HG03139 (cell line): Measurements from ENCODE around the gene KANSL1.
A peak's percentile ranks its signal among the peaks of the same experiment; 100 is the strongest.
"Not testable (repeated sequence)": the region's sequence is repeated elsewhere in the genome, so short reads cannot be mapped to it uniquely, and the experiment has no call there.

Experiments
- ATAC-seq: cut with Tn5 transposase; IDR thresholded peaks from one replicate; pipeline ENCODE4 v1.9.1; 2021; ENCODE audit not compliant: unreplicated experiment

KANSL1 gene, protein sequence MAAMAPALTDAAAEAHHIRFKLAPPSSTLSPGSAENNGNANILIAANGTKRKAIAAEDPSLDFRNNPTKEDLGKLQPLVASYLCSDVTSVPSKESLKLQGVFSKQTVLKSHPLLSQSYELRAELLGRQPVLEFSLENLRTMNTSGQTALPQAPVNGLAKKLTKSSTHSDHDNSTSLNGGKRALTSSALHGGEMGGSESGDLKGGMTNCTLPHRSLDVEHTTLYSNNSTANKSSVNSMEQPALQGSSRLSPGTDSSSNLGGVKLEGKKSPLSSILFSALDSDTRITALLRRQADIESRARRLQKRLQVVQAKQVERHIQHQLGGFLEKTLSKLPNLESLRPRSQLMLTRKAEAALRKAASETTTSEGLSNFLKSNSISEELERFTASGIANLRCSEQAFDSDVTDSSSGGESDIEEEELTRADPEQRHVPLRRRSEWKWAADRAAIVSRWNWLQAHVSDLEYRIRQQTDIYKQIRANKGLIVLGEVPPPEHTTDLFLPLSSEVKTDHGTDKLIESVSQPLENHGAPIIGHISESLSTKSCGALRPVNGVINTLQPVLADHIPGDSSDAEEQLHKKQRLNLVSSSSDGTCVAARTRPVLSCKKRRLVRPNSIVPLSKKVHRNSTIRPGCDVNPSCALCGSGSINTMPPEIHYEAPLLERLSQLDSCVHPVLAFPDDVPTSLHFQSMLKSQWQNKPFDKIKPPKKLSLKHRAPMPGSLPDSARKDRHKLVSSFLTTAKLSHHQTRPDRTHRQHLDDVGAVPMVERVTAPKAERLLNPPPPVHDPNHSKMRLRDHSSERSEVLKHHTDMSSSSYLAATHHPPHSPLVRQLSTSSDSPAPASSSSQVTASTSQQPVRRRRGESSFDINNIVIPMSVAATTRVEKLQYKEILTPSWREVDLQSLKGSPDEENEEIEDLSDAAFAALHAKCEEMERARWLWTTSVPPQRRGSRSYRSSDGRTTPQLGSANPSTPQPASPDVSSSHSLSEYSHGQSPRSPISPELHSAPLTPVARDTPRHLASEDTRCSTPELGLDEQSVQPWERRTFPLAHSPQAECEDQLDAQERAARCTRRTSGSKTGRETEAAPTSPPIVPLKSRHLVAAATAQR (N-terminal part only)

DNA sequence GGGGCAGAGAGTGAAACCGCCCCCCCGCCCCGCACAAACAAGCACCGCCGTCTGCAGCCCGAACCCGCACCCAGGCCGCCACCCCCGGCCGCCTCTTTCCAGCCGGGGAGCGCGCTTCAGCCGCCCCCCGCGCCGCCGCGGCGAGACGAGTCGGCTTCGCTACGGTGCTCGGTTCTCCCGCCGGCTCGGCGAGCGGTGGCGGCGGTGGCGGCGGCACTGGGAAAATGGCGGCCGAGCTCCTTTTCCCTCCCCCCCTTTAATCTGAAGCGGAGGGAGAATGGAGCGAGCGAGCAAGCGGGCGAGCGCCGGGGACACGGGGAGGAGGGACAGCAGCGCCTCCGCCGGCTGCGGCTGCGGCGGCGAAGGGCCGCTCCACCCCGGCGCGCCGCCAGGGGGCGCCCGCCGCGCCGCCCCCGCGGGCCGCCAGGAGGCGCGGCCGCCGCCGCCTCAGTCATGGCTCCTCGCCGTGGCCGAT, at the start of gene KANSL1:
KANSL1 (minus strand) TSS at position 279 of the 475 bp plus-strand sequence. CDS start 21,286 bp downstream, outside the sequence.
- peak; percentile 63 for ATAC-seq

GRCh38 chr17:46231359-46231758, 38.1 kb upstream of the KANSL1 start:
- ATAC-seq: not testable (repeated sequence)

- peak; percentile 96 for ATAC-seq
Observed at GRCh38 chr17:46225274-46225794, 32.1 kb upstream of the KANSL1 start.

GRCh38 chr17:46224864-46225263, 31.6 kb upstream of the KANSL1 start:
- peak; percentile 40 for ATAC-seq

DNA sequence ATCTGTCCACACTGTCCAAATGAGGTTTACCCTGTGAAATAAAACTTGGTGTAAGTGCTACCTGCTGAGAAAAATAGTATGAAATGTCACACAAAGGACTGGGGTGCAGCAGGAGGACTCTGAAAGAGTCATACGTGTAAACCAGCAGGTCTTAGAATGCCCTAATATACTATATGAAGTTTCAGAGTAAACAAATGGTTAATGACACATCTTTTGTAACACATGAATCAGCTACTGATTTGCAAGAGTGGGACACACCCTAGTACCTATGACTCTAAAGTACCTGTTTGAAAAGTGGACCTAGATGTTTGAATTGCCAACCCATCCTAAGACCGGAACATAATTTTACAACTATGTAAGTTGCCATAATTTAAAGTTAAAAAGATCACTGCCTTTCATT, 29.8 kb upstream of the KANSL1 start:
- ATAC-seq: not testable (repeated sequence)

DNA sequence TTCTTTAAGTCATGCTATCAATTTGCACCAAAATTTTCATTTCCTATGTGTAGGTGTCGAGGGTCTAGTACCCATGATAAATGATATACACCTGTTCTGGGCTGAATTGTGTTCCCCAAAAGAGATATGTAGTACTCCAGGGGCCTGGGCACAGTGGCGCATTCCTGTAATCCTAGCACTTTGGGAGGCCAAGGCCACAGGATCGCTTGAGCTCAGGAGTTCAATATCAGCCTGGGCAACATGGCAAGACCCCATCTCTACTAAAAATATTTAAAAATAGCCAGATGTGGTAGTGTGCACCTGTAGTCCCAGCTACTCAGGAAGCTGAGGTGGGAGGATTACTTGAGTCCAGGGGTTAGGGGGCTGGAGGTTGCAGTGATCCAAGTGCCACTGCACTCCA, 23.5 kb upstream of the KANSL1 start:
- no peak for ATAC-seq

DNA sequence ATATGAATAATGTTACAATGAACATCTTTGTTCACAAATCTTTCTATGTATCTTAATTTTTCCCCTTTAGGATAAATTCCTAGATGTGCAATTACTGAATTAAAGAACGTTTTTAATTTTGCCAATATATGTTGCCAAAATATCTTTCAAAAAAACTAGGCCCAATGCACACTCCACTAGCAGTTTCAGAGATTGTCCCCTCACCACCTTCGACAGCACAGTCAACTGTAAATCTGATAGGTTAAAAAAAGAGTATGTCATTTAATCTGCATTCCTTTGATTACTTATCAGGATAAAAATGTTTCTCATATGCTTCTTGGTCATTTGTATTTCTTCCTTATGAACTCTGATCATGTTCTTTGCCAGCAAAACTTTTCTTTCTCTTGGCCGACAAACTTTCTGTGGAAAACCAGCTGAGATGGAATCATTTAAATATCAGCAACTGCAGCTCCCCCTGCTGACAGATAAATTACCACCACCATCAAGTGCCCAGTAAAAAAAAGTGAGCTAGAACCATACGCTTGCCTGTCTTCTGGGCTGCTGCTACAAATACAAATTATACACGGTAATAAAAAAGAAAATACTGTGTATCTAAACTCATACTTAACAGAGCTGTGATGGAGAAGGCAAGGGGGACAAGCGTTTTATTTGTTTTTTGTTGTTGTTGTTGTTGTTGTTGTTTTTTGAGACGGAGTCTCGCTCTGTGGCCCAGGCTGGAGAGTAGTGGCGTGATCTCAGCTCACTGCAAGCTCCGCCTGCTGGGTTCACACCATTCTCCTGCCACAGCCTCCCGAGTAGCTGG, 19.6 kb upstream of the KANSL1 start:
- no peak for ATAC-seq

- ATAC-seq: no peak
Observed at GRCh38 chr17:46208997-46209396, 15.8 kb upstream of the KANSL1 start.

DNA sequence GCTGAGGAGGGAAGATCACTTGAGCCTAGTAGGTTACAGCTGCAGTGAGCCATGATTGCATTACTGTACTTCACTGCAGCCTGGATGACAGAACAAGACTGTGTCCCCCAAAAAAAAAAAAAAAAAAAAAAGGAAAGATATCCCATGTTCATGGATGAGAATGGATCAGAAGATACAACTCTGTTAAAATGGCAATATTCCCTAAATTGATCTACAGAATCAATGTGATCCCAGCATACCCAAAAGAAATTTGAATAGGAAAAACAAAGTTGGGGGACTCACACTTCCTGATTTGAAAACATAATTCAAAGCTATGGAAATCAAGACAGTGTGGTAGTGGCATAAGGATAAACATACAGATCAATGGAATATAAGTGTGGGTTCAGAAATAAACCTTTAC, 12.7 kb upstream of the KANSL1 start:
- ATAC-seq: no peak

GRCh38 chr17:46202424-46202823, 9.2 kb upstream of the KANSL1 start:
- ATAC-seq: no peak

DNA sequence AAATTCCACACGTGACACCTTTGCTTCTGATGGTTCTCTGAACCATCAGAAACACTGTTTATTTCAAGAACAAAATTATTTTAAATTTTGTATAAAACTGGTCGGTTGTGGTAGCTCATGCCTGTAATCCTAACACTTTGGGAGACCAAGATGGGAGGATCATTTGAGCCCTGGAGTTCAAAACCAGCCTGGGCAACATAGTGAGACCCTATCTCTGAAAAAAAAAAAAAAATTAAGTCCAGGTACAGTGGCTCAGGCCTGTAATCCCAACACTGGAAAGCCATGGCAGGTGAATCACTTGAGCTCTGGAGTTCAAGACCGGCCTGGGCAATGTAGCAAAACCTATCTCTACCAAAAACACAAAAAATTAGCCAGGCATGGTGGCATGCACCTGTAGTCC, 8.3 kb upstream of the KANSL1 start:
- ATAC-seq: no peak

DNA sequence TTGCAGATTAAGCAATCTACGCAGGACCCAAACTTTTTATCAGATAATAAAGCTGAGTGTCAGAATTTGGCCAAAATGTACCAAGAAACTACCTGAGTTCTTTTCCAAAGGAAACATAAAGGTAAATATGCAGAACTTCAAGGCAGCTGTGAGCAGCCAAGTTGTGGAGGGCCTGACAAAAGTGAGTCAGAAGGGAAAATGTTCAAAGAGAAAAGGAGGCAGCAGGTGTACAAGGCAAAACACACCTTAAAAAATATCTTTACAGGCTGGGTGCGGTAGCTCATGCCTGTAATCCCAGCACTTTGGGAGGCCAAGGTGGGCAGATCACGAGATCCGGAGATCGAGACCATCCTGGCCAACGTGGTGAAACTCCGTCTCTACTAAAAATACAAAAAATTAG, 7.0 kb upstream of the KANSL1 start:
- no peak for ATAC-seq

DNA sequence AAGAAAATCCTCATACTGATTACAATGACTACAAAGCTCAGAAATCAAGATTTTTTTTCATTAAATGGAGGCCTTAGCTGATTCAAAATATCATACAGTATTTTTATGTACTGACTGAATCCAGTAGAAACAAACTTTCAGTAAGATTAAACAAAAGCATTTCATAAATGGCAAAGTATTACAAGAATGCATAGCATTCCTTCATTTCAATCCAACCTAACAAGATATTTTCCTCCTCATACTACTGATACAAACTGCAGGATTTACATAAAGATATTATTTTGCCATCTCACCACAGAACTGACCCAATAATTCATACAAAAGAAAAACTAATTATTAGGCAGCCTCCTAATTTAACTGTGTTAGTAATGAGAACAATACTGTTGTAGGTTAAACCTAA, 6.2 kb upstream of the KANSL1 start:
- ATAC-seq: no peak

- ATAC-seq: no peak
Observed at GRCh38 chr17:46198233-46198632, 5.0 kb upstream of the KANSL1 start.

DNA sequence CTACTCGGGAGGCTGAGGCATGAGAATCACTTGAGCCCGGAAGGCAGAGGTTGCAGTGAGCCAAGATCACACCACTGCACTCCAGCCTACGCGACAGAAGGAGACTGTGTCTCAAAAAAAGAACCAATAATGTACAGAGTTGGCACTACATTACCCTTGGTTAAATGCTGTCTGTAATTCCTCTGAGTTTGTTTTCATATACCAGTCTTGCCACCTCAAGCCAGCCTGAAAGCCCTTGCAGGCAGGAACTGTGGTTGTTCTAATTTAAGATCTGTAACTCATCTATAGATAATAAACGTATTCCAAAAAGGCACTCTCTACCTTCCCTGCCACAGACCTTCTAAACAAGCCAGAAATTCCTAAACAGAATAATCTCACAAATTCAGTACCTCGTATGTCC, 4.3 kb upstream of the KANSL1 start:
- no peak for ATAC-seq

DNA sequence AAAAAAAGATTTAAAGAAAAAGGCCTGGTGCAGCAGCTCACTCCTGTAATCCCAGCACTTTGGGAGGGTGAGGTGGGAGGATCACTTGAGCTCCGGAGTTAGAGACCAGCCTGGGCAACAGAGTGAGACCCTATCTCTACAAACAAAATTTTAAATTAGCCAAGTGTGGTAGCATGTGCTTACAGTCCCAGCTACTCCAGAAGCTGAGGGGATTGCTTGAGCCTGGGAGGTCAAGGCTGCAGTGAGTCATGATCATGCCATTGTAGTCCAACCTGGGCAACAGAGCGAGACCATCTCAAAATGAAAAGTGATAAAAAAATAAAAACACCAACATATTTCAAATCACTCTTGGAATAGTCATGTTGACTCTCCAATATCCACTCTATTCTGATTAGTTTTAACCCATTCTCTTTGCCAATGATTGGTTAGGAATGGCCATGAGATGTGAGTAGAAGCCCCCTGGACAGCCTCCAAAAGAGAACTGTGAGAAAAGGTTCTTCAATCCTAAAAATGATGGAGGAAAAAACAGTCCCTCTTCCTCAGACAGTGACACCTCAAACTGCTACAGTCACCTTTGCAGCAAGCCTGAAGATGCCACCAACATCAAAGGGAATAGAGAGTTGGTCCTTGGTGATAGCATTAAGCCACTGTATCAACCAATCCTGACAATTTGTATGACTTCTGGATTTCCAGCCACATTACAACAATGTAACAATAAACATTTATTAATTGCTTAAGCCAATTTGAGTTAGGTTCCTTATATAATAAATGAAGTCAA, 2.9 kb upstream of the KANSL1 start:
- no peak for ATAC-seq

DNA sequence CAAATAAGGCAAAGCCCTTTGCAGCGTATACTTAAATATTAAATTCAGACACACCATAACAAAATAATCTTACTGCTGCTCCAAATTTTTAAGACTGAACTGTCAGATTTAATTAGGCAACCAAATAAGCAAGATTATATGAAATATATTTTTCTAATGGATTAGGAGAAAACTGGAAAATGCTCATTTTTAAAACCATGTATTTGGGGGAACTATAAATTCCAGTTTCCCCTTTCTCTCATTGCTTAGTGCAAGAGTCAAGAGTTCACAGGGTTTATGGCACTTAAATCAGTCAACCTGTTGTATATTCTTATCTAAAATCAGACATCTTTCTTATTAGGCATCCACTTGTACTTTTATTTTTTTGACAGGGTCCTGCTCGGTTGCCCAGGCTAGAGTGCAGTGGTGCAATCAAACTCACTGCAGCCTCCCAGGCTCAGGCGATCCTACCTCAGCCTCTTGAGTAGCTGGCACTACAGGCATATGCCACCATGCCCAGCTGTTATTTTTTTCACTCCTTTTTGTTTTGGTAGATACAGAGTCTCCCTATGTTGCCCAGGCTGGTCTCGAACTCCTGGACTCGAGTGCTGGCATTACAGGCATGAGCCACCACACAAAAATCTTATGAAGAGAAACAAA, 2.1 kb upstream of the KANSL1 start:
- ATAC-seq: no peak

- no peak for ATAC-seq
Observed at GRCh38 chr17:46194393-46195216, 1.4 kb upstream of the KANSL1 start.
